IMR-90 (cell line): ENCODE measurements around the gene GGT6. TPM values are rescaled to one million over a fixed set of nuclear protein-coding genes. Genes with fewer than 3 reads are reported as not detected.

ENCODE experiments used
- ATAC-seq: fragments of 200-7000 bp; cut with Tn5 transposase; 2 replicates; pipeline ENCODE4 v1.9.1; 2020; ENCODE audit warnings: low read depth, mild to moderate bottlenecking, moderate library complexity
- BruUV-seq: library from RNA; stranded (reverse); fragments of 400-500 nt; replicated peaks from 2 replicates; lab custom pipeline; 2021; lab: Mats Ljungman, UMichigan
- CTCF ChIA-PET: fragments of 300-600 bp; formaldehyde crosslinking; extraction: SDS; loops from one replicate; lab custom pipeline; 2021; ENCODE audit warnings: antibody characterized with exemption; lab: Yijun Ruan, JAX
- POLR2A ChIA-PET: fragments of 300-600 bp; sonication (Branson Sonifier 250); formaldehyde crosslinking; loops from one replicate; lab custom pipeline; 2022; ENCODE audit warnings: antibody characterized with exemption; ENCODE audit not compliant: unreplicated experiment; lab: Charles Lee
- DNase-seq: peaks from one replicate; pipeline ENCODE4 v3.0.0; 2013
- H2AFZ ChIP-seq: replicated peaks from 2 replicates; pipeline ENCODE3; 2013; ENCODE audit warnings: low read length, mild to moderate bottlenecking; ENCODE audit not compliant: poor library complexity
- H2AK5ac ChIP-seq: 2 replicates; pipeline ENCODE4 v1.6.1; 2013; ENCODE audit warnings: low read depth, low read length, inconsistent platforms
- H2AK9ac ChIP-seq: replicated peaks from 2 replicates; pipeline ENCODE3; 2013; ENCODE audit warnings: mild to moderate bottlenecking, low read depth, low read length, moderate library complexity; ENCODE audit not compliant: poor library complexity
- H2BK120ac ChIP-seq: 2 replicates; pipeline ENCODE4 v1.6.1; 2013; ENCODE audit warnings: low read depth, low read length, inconsistent platforms
- H2BK15ac ChIP-seq: 3 replicates; pipeline ENCODE4 v1.6.1; 2013; ENCODE audit warnings: low read depth, low read length, inconsistent platforms
- H2BK20ac ChIP-seq: 2 replicates; pipeline ENCODE4 v1.6.1; 2013; ENCODE audit warnings: low read depth, mild to moderate bottlenecking, inconsistent platforms, low read length, moderate library complexity
- H2BK5ac ChIP-seq: 2 replicates; pipeline ENCODE4 v1.6.1; 2013; ENCODE audit warnings: mild to moderate bottlenecking, low read depth, low read length, inconsistent platforms; ENCODE audit not compliant: poor library complexity, severe bottlenecking
- H3K14ac ChIP-seq: replicated peaks from 2 replicates; pipeline ENCODE4 v1.6.1; 2013; ENCODE audit warnings: low read depth, low read length, inconsistent platforms
- H3K18ac ChIP-seq: 2 replicates; pipeline ENCODE4 v1.6.1; 2013; ENCODE audit warnings: low read depth, low read length, control low read depth
- H3K23ac ChIP-seq: 2 replicates; pipeline ENCODE4 v1.6.1; 2013; ENCODE audit warnings: low read depth, low read length, inconsistent platforms
- H3K27ac ChIP-seq: 2 replicates; pipeline ENCODE4 v1.5.1; 2013; ENCODE audit warnings: mild to moderate bottlenecking, control low read depth, low read length; ENCODE audit not compliant: insufficient read depth
- H3K27me3 ChIP-seq: 2 replicates; pipeline ENCODE4 v1.6.1; 2013; ENCODE audit warnings: low read length; ENCODE audit not compliant: control insufficient read depth, insufficient read depth
- H3K36me3 ChIP-seq: 2 replicates; pipeline ENCODE4 v1.6.1; 2013; ENCODE audit warnings: low read length, mixed read lengths; ENCODE audit not compliant: control insufficient read depth, insufficient read depth
- H3K4ac ChIP-seq: 2 replicates; pipeline ENCODE4 v1.6.1; 2013; ENCODE audit warnings: low read depth, low read length, inconsistent platforms
- H3K4me1 ChIP-seq: 2 replicates; pipeline ENCODE4 v1.6.1; 2013; ENCODE audit warnings: low read length, mixed read lengths; ENCODE audit not compliant: control insufficient read depth, insufficient read depth
- H3K4me2 ChIP-seq: 2 replicates; pipeline ENCODE4 v1.6.1; 2013; ENCODE audit warnings: low read depth, mild to moderate bottlenecking, control low read depth, low read length, moderate library complexity
- H3K4me3 ChIP-seq: 2 replicates; pipeline ENCODE4 v1.5.1; 2013; ENCODE audit warnings: low read depth, mild to moderate bottlenecking, control low read depth, low read length, moderate library complexity; ENCODE audit not compliant: insufficient read depth
- H3K56ac ChIP-seq: 2 replicates; pipeline ENCODE4 v1.6.1; 2013; ENCODE audit warnings: low read length, inconsistent platforms; ENCODE audit not compliant: insufficient read depth; ENCODE audit errors: extremely low read depth
- H3K79me1 ChIP-seq, 2 experiments: 2 replicates each; pipeline ENCODE4 v1.6.1; 2013; ENCODE audit warnings: low read length in 2 of 2, inconsistent platforms in 1 of 2, low read depth in 1 of 2
- H3K9ac ChIP-seq: 2 replicates; pipeline ENCODE4 v1.6.1; 2013; ENCODE audit warnings: low read depth, low read length, control low read depth
- H3K9me1 ChIP-seq: 2 replicates; pipeline ENCODE4 v1.6.1; 2013; ENCODE audit warnings: low read length, inconsistent platforms; ENCODE audit not compliant: insufficient read depth
- H3K9me3 ChIP-seq: 2 replicates; pipeline ENCODE4 v1.6.1; 2013; ENCODE audit warnings: low read length; ENCODE audit not compliant: control insufficient read depth, insufficient read depth
- H4K20me1 ChIP-seq: 2 replicates; pipeline ENCODE4 v1.6.1; 2013; ENCODE audit warnings: low read length, inconsistent platforms; ENCODE audit not compliant: insufficient read depth
- H4K5ac ChIP-seq: 2 replicates; pipeline ENCODE4 v1.6.1; 2013; ENCODE audit warnings: mild to moderate bottlenecking, low read depth, low read length, control low read depth
- H4K8ac ChIP-seq, 2 experiments: 2 replicates each; pipeline ENCODE4 v1.6.1; 2013; ENCODE audit warnings: low read depth in 2 of 2, low read length in 2 of 2, control low read depth in 1 of 2, inconsistent platforms in 1 of 2
- H4K91ac ChIP-seq: 2 replicates; pipeline ENCODE4 v1.6.1; 2013; ENCODE audit warnings: low read depth, low read length, inconsistent platforms; ENCODE audit not compliant: insufficient read depth
- BHLHE40 ChIP-seq: fragments of 150-350 bp; IDR thresholded peaks from 2 replicates; pipeline ENCODE4 v1.6.1; 2016; ENCODE audit warnings: mild to moderate bottlenecking, low read depth, low read length
- CHD1 ChIP-seq: IDR thresholded peaks from 2 replicates; pipeline ENCODE4 v1.6.1; 2012; ENCODE audit warnings: low read depth, low read length, improper control_type of control experiment
- MAFK ChIP-seq: IDR thresholded peaks from 2 replicates; pipeline ENCODE4 v1.6.1; 2012; ENCODE audit warnings: low read depth, low read length, improper control_type of control experiment
- MAZ ChIP-seq: IDR thresholded peaks from 2 replicates; pipeline ENCODE4 v1.6.1; 2012; ENCODE audit warnings: low read depth, mild to moderate bottlenecking, low read length, improper control_type of control experiment, moderate library complexity, borderline replicate concordance
- MXI1 ChIP-seq: IDR thresholded peaks from 2 replicates; pipeline ENCODE4 v1.6.1; 2012; ENCODE audit warnings: low read depth, mild to moderate bottlenecking, low read length, moderate library complexity, borderline replicate concordance
- NFE2L2 ChIP-seq: fragments of 150-350 bp; IDR thresholded peaks from 2 replicates; pipeline ENCODE4 v1.6.1; 2016; ENCODE audit warnings: low read depth, mild to moderate bottlenecking, low read length
- RCOR1 ChIP-seq: IDR thresholded peaks from 2 replicates; pipeline ENCODE4 v1.6.1; 2012; ENCODE audit warnings: mild to moderate bottlenecking, low read length, improper control_type of control experiment; ENCODE audit not compliant: insufficient replicate concordance
- RFX5 ChIP-seq: IDR thresholded peaks from 2 replicates; pipeline ENCODE4 v1.8.0; 2012; ENCODE audit warnings: low read depth, mild to moderate bottlenecking, low read length, moderate library complexity
- whole genome bisulfite sequencing, 2 experiments: methylation state at CpG; one replicate each; pipeline versions ENCODE4 v1.1.5 to v1.1.7; 2013; ENCODE audit warnings: missing lambda C conversion rate in 2 of 2; ENCODE audit not compliant: insufficient read length in 1 of 2; ENCODE audit errors: extremely low coverage in 2 of 2; 5-methylcytosine and 5-hydroxymethylcytosine counted together
- dilution Hi-C: fragments of 300-500 bp; cut with HindIII; formaldehyde crosslinking; loops from one replicate; pipeline ENCODE4 v1.14.3; 2018; ENCODE audit warnings: low sequenced_read_pairs; ENCODE audit not compliant: unreplicated experiment
- in situ Hi-C: fragments of 300-500 bp; cut with MboI; formaldehyde crosslinking; loops from 3 replicates; pipeline ENCODE4 v1.14.3; 2019; ENCODE audit warnings: low sequenced_read_pairs, inconsistent platforms, mixed read lengths
- intact Hi-C: fragments of 100-400 bp; cut with micrococcal nuclease; formaldehyde crosslinking; loops from 2 replicates; pipeline ENCODE4 v1.10.0; 2022
- polyA plus RNA-seq, 3 experiments: library from polyadenylated mRNA; depleted of rRNA; stranded (reverse); fragments of >200 nt; gene quantifications; 2 replicates each; pipeline ENCODE4 v1.2.3, GENCODE V29; 2012; ENCODE audit warnings: low replicate concordance in 1 of 3
- total RNA-seq: library from RNA; depleted of rRNA; stranded (reverse); fragments of >200 nt; gene quantifications from 2 replicates; pipeline ENCODE4 v1.2.3, GENCODE V29; 2012
- TF ChIP-seq, protein P1 (sequence below): fragments of 150-350 bp; IDR thresholded peaks from 2 replicates; pipeline ENCODE4 v1.6.1; 2017; ENCODE audit warnings: mild to moderate bottlenecking, antibody characterized with exemption, low read length, low read depth
- TF ChIP-seq, protein P2 (sequence below): fragments of 150-350 bp; IDR thresholded peaks from 2 replicates; pipeline ENCODE4 v1.6.1; 2016; ENCODE audit warnings: low read depth, mild to moderate bottlenecking, low read length, moderate library complexity, borderline replicate concordance

Gene GGT6
- total and polyA plus RNA-seq, 2 of the 4 experiments (the other 2 are of a cell fraction) = not detected

DNA sequence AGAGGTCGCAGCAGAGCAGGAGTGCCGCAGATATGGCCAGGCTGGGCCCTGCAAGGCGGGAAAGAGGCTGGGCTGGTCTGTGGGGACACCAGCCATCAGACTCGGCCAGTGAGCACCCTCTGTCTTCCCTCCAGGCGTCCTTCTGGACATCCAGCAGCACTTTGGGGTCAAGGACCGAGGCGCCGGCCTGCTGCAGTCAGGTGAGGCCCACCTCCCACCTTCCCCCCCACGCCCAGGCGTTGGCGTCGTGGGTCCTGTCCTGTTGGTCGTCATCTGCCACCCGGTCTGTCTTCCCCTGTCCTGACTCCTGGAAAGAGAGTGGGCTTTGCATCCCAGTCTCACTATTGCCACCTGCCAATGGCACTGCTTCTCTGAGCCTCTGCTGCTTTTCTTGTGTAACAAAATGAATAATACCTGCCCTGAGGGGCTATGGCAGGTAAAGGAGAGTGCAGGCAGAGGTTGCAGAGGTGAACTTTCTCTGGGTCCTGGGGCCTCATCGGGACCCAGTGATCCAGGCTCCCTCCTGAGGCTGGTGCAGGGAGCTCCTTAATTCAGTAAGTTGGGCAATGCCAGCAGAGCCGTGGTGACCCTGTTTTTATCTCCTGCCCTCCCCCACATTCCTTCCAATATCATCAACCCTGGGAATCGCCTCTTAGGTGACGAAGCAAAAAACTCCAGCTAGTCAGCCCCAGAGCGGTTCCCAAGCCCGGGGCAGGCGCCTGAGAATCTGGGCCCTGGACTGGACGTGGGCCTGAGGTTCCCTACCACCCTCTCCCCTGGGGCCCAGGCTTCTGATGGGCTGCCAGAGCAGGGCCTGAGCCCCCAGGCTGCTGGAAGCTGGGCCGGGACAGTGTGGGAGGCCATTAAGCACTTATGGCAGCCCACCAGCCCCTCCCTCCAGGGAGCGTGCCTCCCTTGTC lies 47.0 kb downstream of the GGT6 start:
- no peak overlapping the region for H3K23ac ChIP-seq

More for the DNA sequence above, 47.0 kb downstream of the GGT6 start:
- no peak overlapping the region for H3K4ac ChIP-seq
- H3K4me3 ChIP-seq = no peak overlapping the region
- no peak overlapping the region for H2BK20ac ChIP-seq
- H3K36me3 ChIP-seq = no peaks in the 10 kb centered on the region
- H3K9me3 ChIP-seq = peaks cover 2% of the 10 kb centered on the region; the same call in 1 of the 2 replicates
- in situ Hi-C loops = no loop called here
- CTCF ChIA-PET = no interaction called here
- no peak overlapping the region for H4K5ac ChIP-seq
- no peak overlapping the region for H2BK120ac ChIP-seq
- H3K27ac ChIP-seq = no peak overlapping the region
- no peak overlapping the region for H2AK5ac ChIP-seq
- no peaks in the 10 kb centered on the region for H3K79me1 ChIP-seq
- H3K4me2 ChIP-seq = no peak overlapping the region
- TF ChIP-seq MXI1 = no peak
- no peak for TF ChIP-seq MAZ
- TF ChIP-seq, protein P1, sequence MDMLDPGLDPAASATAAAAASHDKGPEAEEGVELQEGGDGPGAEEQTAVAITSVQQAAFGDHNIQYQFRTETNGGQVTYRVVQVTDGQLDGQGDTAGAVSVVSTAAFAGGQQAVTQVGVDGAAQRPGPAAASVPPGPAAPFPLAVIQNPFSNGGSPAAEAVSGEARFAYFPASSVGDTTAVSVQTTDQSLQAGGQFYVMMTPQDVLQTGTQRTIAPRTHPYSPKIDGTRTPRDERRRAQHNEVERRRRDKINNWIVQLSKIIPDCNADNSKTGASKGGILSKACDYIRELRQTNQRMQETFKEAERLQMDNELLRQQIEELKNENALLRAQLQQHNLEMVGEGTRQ = no peak
- no peak for TF ChIP-seq BHLHE40
- no peak for TF ChIP-seq RFX5
- TF ChIP-seq NFE2L2 = no peak
- no peak for TF ChIP-seq RCOR1
- TF ChIP-seq CHD1 = no peak
- TF ChIP-seq MAFK = no peak
- TF ChIP-seq, protein P2, sequence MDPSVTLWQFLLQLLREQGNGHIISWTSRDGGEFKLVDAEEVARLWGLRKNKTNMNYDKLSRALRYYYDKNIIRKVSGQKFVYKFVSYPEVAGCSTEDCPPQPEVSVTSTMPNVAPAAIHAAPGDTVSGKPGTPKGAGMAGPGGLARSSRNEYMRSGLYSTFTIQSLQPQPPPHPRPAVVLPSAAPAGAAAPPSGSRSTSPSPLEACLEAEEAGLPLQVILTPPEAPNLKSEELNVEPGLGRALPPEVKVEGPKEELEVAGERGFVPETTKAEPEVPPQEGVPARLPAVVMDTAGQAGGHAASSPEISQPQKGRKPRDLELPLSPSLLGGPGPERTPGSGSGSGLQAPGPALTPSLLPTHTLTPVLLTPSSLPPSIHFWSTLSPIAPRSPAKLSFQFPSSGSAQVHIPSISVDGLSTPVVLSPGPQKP = no peak
- H2AFZ ChIP-seq = no peak overlapping the region
- H3K9ac ChIP-seq = no peak overlapping the region
- H4K91ac ChIP-seq = no peak overlapping the region
- 0 out of 2 replicates have a peak, but pooled peaks cover 3% of the 10 kb centered on the region for H3K9me1 ChIP-seq
- H3K27me3 ChIP-seq = peaks cover 22% of the 10 kb centered on the region; the same call in 1 of the 2 replicates
- H2BK5ac ChIP-seq = no peak overlapping the region
- H3K56ac ChIP-seq = no peak overlapping the region
- peaks cover 6% of the 10 kb centered on the region for H3K4me1 ChIP-seq
- H2BK15ac ChIP-seq = no peak overlapping the region
- no peak overlapping the region for H3K14ac ChIP-seq
- no peak overlapping the region for H4K8ac ChIP-seq
- dilution Hi-C loops = no loop called here
- intact Hi-C loops = no loop called here
- H4K20me1 ChIP-seq = no peaks in the 10 kb centered on the region
- no peak for DNase-seq
- POLR2A ChIA-PET = no interaction called here
- H2AK9ac ChIP-seq = no peak overlapping the region
- 78% methylated on average over 9 of the region's 24 CpGs; no CpG with 5 or more reads in 1 of the 2 experiments for WGBS, 2 experiments
- H3K18ac ChIP-seq = no peak overlapping the region
- BruUV-seq = no TSS peak
- ATAC-seq = no peak
